GM18519 (cell line): ENCODE data around the gene EPC1.
"Not testable (repeated sequence)": the region's sequence is repeated elsewhere in the genome, so short reads cannot be mapped to it uniquely, and the experiment has no call there.

Experiments used
- ATAC-seq: cut with Tn5 transposase; IDR thresholded peaks from one replicate; pipeline ENCODE4 v1.9.1; 2021; ENCODE audit warnings: mild to moderate bottlenecking, moderate library complexity; ENCODE audit not compliant: unreplicated experiment, low FRiP score

The EPC1 gene, protein sequence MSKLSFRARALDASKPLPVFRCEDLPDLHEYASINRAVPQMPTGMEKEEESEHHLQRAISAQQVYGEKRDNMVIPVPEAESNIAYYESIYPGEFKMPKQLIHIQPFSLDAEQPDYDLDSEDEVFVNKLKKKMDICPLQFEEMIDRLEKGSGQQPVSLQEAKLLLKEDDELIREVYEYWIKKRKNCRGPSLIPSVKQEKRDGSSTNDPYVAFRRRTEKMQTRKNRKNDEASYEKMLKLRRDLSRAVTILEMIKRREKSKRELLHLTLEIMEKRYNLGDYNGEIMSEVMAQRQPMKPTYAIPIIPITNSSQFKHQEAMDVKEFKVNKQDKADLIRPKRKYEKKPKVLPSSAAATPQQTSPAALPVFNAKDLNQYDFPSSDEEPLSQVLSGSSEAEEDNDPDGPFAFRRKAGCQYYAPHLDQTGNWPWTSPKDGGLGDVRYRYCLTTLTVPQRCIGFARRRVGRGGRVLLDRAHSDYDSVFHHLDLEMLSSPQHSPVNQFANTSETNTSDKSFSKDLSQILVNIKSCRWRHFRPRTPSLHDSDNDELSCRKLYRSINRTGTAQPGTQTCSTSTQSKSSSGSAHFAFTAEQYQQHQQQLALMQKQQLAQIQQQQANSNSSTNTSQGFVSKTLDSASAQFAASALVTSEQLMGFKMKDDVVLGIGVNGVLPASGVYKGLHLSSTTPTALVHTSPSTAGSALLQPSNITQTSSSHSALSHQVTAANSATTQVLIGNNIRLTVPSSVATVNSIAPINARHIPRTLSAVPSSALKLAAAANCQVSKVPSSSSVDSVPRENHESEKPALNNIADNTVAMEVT

DNA sequence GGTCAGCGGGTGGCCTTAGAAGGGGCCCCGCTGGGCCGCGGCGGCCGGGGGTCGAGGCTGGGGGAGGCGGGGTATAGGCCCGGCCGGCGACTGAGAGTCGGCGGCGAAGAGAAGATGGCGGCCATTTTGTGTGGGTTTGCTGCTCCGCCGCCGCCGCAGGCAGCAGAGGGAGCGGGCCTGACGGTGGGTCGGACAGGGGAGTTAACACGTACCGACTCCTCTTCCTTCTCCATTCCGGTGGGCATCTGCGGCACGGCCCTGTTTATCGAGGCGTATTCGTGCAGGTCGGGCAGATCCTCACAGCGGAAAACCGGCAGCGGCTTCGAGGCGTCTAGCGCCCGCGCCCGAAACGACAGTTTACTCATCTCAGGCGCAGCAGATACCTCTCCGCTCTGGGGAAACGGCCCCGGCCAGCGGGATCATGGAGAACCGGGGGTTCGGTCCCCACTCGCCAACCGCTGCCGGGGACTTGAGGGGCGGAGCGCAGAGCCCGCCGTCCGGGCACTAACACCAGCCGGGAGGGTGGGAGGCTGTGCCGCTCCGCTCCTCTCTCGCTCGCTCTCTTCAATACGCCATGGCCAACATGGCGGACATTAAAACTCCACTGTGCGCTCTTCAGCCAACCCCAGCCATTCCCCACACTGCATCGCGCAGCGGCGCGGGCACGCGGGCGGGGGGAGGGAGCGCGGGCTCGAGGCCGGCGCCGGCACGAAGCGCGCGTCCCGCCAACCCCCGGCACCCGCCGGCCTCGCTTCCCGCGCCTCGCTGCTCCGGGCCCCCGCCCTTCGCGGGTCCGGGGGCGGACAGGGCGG lies at the start of gene EPC1:
Gene EPC1, minus strand, starts transcription at position 608 of the 812 bp plus-strand sequence. Its CDS starts 243 bp downstream, at position 365.
- ATAC-seq = peak; percentile 55

DNA sequence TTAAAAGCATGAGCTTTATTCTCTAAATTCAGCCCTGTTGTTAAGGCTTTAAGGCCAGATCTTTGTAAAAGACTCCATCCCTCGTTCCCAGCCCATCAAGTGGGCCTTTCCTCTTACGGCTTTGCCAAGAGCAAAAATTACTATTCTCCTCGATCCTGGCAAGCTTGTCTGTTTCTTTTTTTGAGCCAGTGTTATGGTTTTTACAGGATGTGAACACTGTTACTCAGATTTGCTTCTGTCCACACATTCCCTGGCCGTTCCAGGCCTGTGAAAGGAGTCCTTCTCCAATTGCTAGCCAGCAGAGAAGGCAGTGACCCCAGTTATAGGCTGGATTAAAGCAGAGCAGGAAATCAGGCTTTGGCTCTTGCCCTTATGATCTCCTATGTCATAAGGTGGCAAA lies 47.0 kb upstream of the EPC1 start:
- ATAC-seq = no peak

DNA sequence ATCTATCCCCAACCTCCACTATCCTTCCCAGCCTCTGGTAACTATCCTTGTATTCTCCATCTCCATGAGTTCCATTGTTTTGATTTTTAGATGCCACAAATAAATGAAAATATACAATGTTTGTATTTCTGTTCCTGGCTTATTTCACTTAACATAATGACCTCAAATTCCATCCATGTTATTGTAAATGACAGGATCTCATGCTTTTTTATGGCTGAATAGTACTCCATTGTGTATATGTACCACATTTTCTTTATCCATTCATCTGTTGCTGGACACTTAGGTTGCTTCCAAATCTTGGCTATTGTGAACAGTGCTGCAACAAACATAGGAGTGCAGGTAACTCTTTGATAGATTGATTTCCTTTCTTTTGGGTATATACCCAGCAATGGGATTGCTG lies 45.3 kb upstream of the EPC1 start:
- not testable (repeated sequence) for ATAC-seq

DNA sequence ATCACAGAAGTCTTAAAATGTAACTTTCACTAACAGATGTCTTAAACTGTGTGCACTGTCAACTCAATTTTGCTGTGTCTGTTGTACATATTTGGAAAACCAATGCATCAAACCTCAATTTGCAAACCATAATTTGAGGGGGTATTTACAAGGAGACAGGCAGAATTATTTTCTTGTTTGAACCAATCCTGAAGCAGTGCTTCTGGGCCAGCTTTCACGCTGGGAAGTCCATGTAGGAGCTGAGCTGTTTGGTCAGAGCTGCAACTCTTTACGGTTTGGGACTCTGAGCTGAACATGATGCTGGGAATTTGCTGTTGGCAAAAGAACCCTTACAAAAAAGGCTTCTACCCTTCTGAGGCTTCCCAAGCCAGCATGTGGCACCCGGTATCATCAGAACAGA lies 43.2 kb upstream of the EPC1 start:
- no peak for ATAC-seq

DNA sequence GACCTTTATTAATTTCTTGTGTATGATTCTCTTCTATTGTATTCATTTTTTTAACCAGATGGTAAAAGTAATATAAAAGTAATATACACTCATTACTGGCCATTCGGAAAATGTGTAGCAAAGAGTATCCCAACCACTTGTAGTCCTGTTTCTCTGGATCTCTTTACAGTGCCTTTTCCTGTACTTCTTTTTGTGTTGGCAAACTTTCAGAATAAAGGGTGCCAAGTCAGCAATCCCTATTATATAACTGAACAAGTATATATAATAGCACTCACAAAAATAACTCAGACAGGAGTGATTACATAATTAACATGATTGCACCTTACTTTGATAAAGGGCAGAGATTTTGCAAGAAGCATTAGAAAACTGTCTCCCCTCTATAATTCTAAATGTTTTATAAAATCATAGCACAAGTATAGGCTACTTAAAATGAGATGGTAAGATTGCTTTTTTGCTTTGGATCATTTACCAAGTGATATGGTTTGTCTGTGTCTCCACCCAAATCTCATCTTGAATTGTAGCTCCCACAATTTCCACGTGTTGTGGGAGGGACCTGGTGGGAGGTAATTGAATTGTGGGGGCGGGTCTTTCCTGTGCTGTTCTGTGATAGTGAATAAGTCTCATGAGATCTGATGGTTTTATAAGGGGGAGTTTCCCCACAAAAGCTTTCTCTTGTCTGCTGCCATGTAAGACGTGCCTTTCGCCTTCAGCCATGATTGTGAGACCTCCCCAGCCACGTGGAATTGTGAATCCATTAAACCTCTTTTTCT lies 41.5 kb upstream of the EPC1 start:
- no peak for ATAC-seq

DNA sequence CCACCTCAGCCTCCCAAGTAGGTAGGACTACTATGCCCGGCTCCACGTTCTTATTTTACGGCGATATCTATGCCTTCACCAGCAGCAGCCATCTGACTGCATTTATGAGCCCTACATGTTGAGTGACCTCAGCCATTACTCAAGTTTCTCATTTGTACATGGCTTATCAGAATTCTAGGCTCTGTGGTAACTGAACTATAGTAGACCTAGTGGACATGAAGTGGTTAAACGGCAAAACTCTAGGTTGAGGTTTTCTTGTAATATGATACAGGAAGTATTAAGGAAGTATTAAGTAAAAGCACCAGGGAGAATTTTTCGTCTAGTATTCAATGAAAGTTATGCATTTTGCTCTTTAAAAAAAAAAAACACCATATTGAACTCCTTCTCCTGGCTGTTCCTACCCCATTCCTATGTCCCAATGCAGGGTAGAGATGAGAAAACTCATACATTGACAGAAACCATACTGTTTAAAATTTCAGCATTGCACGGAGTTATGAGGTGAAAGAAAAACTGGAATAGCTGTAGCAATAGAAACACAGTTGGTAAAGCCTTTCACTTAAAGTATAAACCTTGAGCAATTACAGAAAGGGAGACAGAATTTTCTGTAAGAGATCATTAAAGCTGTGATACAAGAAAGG lies 39.8 kb upstream of the EPC1 start:
- ATAC-seq = no peak

DNA sequence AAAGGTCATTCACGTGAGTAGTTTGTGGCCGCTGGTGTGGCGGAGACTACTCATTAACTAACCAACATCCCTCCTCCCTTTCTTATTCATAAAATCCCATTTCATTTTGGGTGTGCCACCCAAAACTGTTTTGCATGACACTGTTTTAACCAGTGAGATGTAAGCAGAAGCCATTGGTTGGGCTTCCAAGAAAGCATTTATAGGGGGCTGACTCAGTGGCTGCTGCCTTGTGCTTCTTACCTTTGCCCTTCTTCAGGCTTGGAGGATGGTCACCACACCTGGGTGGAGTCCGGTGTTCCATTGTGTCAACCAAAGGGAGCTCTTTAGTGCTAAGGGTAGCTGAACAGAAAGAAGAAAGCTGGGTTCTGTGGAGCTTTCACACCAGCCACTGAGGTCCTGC lies 37.2 kb upstream of the EPC1 start:
- ATAC-seq = no peak

DNA sequence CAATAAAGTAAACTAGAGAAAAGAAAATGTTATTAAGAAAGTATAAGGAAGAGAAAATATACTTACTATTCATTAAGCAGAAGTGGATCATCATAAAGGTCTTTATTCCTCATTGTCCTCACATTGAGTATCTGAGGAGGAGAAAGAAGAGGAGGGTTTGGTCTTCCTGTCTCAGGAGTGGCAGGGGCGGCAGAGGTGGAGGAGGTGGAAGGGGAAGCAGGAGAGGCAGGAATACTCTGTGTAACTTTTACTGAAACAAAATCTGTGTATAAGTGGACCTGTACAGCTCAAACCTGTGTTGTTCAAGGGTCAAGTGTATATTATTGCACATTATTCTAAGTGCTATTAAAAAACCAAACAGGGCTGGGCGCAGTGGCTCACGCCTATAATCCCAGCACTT lies 34.2 kb upstream of the EPC1 start:
- ATAC-seq = no peak

DNA sequence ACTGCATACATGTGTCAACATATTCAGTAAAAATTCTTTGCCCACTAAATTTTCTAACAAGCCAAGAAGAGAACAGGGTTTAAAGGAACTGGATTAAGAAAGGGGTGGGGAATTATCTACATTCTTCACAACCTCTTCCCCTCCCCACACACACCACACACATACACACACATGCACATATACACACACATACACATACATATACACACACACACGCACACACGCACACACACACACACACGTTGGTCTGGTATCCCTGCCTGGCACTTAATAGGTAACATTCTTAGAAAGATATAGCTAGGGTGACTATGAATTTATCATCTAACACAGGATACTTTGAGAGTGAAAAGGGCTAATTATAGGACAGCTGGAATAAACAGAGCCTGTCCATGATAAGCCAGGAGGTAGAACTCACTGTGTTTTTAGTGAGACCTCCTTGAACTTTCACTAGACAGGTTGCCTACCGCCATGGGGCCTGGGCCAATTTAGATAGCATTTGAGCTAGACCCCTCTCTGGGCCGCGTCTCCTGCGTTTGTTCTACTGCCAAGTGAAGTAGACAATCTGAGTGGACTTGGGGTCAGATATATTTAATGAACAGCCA lies 33.1 kb upstream of the EPC1 start:
- no peak for ATAC-seq

DNA sequence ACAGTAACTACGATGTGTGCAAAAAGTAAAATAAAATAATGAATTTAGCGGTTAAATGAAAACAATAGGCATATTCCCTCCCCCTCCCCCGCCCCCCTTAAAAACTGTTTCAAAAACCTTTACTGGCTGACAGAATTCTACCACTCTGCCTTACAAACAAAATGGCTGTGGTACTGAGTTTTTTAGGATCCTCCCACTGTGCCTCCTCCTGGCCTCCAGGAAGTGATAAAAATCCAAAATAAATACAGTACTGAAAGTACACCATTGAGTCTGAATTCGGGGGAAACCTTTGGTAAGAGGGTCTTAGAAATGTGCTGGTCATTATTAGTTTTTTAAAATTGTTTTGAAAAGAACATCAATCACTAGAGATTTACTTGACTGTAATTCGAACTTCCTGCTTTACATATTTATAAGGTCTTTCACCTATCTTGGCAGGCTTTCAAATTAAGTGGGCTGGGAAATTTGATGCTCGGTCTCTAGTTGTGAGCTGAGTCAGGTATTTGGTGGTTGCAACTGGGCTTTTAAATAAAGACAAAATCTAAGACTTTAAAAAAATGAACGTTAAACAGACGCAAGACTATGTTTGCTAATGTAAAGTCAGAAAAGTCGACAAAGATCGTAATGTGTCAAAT lies 32.5 kb upstream of the EPC1 start:
- no peak for ATAC-seq

DNA sequence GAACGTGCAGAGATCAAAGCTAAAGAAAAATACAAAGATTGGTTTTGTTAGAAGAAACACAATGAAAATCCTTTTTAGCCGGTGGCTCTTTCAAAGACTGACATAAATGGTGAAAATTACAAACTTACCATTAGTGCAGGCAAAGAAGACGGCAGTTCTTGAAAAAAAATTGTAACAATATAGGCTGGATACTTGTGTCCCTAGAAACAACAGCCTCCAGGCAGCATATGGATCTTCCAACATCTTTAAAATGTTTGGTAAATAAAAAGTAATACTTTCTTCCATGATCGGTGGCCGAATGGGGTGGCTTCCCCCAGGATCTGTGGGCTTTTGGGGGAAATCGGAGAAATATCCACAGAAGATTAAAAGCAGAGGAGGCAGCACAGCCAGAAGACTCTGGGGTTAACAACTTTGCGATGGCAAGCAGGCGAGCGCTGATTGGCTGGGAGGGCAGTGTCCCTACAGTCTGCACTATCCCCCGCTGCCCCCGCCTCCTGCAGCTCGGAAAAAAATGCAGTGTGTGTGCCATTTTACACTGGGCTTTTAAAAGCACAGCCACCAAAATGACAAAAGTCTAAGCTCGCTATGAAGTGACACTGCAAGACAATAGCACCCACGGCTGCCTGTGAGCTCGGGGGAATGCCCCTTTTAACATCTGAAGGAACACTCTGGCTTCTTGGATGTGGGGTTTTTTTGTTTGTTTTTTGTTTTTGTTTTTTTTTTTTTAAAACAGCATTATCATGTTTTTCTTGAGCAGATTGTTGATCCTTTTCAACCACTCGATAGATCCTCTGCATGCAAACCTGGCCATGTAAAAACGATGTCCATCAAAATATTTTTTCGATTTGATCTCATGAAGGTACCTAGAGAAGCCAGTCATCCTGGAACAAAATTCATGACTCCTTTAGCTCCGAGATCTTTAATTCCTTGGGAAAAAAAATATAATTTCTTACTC lies 31.7 kb upstream of the EPC1 start:
- peak; percentile 79 for ATAC-seq

DNA sequence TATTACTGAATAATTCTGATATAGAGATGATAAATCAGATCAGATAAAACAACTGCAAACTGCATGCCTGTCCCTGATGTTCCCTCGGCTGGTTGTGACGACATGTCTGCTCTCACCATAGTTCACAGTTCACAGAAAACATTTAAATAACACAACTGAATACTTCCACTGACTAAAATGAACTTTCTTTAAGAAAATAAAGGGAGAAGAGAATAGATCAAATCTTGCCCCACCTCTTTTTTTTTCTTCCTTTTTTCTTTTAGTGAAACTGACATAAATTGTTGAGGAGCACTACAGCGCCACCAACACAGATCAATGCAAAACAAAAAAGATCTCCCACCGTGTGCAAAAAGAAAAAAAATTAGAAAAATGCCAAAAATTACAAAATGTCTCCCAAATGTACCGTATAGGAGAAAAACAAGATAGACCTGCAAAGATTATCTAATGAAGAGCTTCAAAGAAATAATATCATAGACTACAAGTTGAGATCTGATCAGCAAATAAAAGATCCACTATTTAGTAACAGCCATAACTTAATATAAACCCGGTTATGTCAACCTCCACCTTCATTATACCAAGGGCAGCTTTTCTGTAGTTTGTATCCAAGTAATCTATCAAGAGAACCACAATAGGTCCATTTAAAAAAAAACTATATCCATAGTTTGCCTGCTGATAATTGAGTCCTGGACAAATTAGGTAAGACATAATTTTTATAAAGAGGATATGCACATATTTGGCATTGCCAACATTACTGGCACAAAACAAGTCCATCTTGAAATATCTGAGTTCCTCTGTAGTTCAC lies 30.7 kb upstream of the EPC1 start:
- peak; percentile 25 for ATAC-seq

DNA sequence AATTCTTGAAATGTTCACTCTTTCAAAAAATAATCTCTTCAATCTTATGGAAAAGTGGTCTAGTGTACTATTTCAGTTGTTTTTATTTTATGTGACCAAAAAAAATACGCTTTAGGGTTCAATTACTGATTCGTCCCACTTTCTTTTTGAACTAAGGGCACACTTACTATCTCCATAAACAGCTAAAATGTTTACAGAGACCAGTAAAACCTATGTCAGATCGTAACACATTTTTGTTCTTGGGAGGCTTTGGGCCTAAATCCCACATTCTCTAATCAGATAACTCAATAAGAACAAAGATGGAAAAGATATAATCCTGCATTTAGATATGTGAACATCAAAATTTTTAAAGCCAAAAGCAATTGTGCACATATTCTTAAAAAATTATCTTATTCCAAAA lies 29.8 kb upstream of the EPC1 start:
- ATAC-seq = no peak

DNA sequence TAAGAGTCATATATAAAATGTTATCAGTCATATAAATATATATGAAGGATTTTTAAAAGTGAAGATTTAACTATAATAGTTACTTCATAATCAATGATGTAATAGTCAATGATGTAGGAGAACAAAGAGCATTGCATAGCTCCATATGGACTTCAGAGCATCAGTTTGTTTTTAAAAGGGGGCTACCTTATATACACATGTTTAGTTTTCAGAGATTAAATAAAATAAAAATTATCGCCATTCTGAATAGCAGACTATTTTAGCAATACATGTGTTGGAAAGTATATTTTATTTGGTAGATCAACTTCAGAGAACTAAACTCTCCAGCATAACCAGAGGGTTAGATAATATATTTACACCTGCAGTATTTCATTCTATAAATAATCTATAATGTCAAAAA lies 29.1 kb upstream of the EPC1 start:
- ATAC-seq = no peak

DNA sequence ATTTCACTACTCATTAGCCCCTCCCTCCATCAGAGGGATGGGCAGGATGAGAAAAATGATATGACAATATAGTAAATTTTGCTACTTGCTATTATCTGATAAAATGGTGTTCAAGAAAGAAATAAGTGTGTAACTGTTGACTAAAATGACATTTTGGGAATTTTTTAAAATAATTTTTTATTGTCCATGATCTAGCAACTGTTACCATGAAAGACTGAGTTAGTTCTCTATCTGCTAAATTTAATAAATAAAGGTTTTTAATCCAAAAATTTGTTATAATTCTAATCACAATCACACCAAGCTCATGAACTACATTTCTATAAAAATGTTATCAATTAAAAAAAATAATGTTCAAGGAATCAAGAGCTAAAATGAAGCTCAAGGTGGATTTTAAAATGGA lies 28.7 kb upstream of the EPC1 start:
- no peak for ATAC-seq

DNA sequence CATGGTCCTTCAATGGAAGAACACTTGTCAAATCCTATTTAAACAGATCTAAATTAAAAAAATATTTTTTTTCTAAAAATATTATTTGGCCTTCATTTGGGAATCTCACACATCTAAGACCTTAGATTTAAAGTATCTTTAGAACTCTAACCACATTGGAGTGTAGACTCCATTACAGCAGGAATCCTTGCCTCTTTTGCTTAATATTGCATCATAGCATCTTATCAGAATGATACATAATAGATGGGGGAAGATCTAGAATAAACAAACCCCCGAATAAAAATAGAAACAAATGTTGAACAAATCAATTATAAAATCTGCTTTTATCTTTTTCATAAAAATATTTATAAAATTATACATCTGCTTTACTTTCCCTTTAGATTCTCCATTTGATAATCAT lies 27.6 kb upstream of the EPC1 start:
- ATAC-seq = no peak

DNA sequence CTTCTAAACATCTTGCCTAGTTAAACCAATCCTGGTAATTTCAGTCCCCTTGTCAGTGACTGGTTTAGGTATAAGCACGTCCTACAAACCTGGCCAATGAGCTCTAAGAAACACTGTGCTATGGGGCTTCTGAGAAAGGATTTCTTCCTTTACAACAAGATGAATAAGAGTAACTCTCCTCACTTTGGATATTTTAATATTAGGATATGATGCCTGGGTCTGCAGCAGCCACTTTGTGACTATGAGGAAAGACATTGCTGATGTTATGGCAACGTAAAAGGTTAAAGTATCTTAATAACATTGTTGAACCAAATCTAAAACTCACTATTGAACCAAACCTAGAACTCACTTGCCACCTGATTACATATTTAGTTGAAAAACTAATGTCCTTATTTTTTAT lies 26.5 kb upstream of the EPC1 start:
- no peak for ATAC-seq
